ENCODE measurements around the gene DGUOK.

The DGUOK gene

GRCh38 chr2:73896362-73897239 lies 30.1 kb upstream of the DGUOK start:
- H3K27me3 ChIP-seq (ENCODE audit: control insufficient read depth in 3 of 3, insufficient read depth in 3 of 3, low read depth in 1 of 3, low read length in 3 of 3): peaks cover 0 to 18% (median 0%) of the 10 kb centered on the region in 3 experiments
- H3K4ac ChIP-seq (ENCODE audit: low read length): no peak overlapping the region
- no peak overlapping the region for H3K27ac ChIP-seq (replicated peaks; ENCODE audit: low read length)
- no peak overlapping the region for H3K14ac ChIP-seq (ENCODE audit: low read length)
- no peak overlapping the region for H2BK120ac ChIP-seq (ENCODE audit: low read depth, low read length)
- H3K18ac ChIP-seq (ENCODE audit: low read length): no peak overlapping the region
- H2AK5ac ChIP-seq (ENCODE audit: low read depth, low read length): no peak overlapping the region
- DNase-seq (ENCODE audit: low spot score): no peak
- H4K8ac ChIP-seq (ENCODE audit: low read depth, low read length): no peak overlapping the region
- no peak overlapping the region for H4K91ac ChIP-seq (ENCODE audit: low read depth, low read length, poor library complexity)
- peak overlapping the region; percentile 86 for H2AFZ ChIP-seq (ENCODE audit: low read length)
- no peaks in the 10 kb centered on the region for H3K36me3 ChIP-seq (replicated peaks in 1 of 2; ENCODE audit: control insufficient read depth in 2 of 2, insufficient read depth in 2 of 2, low read length in 2 of 2)
- H3K23ac ChIP-seq (ENCODE audit: low read depth, low read length, poor library complexity): no peak overlapping the region
- H3K4me3 ChIP-seq (ENCODE audit: low read length in 2 of 2): no peak overlapping the region
- H3K9ac ChIP-seq (ENCODE audit: low read depth, low read length, poor library complexity): no peak overlapping the region
- H2BK15ac ChIP-seq (ENCODE audit: low read length): no peak overlapping the region
- no peak overlapping the region for H3K4me2 ChIP-seq (ENCODE audit: insufficient read depth, low read length, poor library complexity, severe bottlenecking)
- H3K4me1 ChIP-seq (ENCODE audit: control insufficient read depth in 2 of 2, insufficient read depth in 1 of 2, low read depth in 1 of 2, low read length in 2 of 2): peaks cover 2 to 13% of the 10 kb centered on the region in 2 donors
- H2BK5ac ChIP-seq (ENCODE audit: low read length): no peak overlapping the region
- no peaks in the 10 kb centered on the region for H3K9me3 ChIP-seq (replicated peaks in 1 of 2; ENCODE audit: control insufficient read depth in 2 of 2, insufficient read depth in 1 of 2, low read depth in 1 of 2, low read length in 2 of 2)
- no peak overlapping the region for H2BK12ac ChIP-seq (ENCODE audit: low read length)
- WGBS, 2 donors (ENCODE audit: extremely low coverage in 2 of 2, insufficient read length in 2 of 2, insufficient replicate concordance in 1 of 2): no CpG with 5 or more reads among the region's 15 CpGs
- no peaks in the 10 kb centered on the region for H3K79me1 ChIP-seq (ENCODE audit: low read depth, low read length)

DNA sequence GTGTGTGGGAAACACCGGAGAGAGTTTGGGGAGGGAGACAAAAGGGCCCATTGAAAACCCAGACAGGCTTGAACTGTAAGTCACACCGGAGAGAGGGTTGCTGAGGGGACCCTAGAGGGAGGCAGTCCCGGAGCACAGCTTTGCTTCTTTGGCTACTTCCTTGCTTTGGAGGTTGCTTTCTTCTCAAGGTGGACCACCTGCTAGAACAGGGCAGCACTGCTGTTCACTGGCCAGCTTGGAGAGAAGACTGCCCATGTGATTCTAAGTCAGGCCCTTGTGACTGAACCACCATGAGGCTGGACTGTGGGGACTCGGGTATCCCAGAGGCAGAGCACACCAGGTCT lies 29.5 kb upstream of the DGUOK start:
- Histone ChIP-seq H3K4me1 (ENCODE audit: control insufficient read depth in 2 of 2, insufficient read depth in 1 of 2, low read depth in 1 of 2, low read length in 2 of 2) (peaks cover 2 to 13% of the 10 kb centered on the region in 2 donors), H3K18ac (ENCODE audit: low read length) (no peak overlapping the region), H2BK120ac (ENCODE audit: low read depth, low read length) (no peak overlapping the region), H3K4ac (ENCODE audit: low read length) (no peak overlapping the region), H3K4me2 (ENCODE audit: insufficient read depth, low read length, poor library complexity, severe bottlenecking) (no peak overlapping the region), H2AFZ (ENCODE audit: low read length) (peak overlapping the region; percentile 86), H4K8ac (ENCODE audit: low read depth, low read length) (no peak overlapping the region), H2BK12ac (ENCODE audit: low read length) (no peak overlapping the region), H4K91ac (ENCODE audit: low read depth, low read length, poor library complexity) (no peak overlapping the region), H3K36me3 (replicated peaks in 1 of 2; ENCODE audit: control insufficient read depth in 2 of 2, insufficient read depth in 2 of 2, low read length in 2 of 2) (no peaks in the 10 kb centered on the region), H3K14ac (ENCODE audit: low read length) (no peak overlapping the region), H3K9me3 (replicated peaks in 1 of 2; ENCODE audit: control insufficient read depth in 2 of 2, insufficient read depth in 1 of 2, low read depth in 1 of 2, low read length in 2 of 2) (no peaks in the 10 kb centered on the region), H2BK5ac (ENCODE audit: low read length) (no peak overlapping the region), H2AK5ac (ENCODE audit: low read depth, low read length) (no peak overlapping the region), H3K23ac (ENCODE audit: low read depth, low read length, poor library complexity) (no peak overlapping the region), H3K27ac (replicated peaks; ENCODE audit: low read length) (no peak overlapping the region), H3K4me3 (ENCODE audit: low read length in 2 of 2) (no peak overlapping the region), H3K9ac (ENCODE audit: low read depth, low read length, poor library complexity) (no peak overlapping the region), H2BK15ac (ENCODE audit: low read length) (no peak overlapping the region), H3K79me1 (ENCODE audit: low read depth, low read length) (no peaks in the 10 kb centered on the region), H3K27me3 (ENCODE audit: control insufficient read depth in 3 of 3, insufficient read depth in 3 of 3, low read depth in 1 of 3, low read length in 3 of 3) (peaks cover 0 to 16% (median 0%) of the 10 kb centered on the region in 3 experiments)
- DNase-seq (ENCODE audit: low spot score): no peak
- WGBS, 2 donors (ENCODE audit: extremely low coverage in 2 of 2, insufficient read length in 2 of 2, insufficient replicate concordance in 1 of 2): no CpG with 5 or more reads among the region's 4 CpGs

DNA sequence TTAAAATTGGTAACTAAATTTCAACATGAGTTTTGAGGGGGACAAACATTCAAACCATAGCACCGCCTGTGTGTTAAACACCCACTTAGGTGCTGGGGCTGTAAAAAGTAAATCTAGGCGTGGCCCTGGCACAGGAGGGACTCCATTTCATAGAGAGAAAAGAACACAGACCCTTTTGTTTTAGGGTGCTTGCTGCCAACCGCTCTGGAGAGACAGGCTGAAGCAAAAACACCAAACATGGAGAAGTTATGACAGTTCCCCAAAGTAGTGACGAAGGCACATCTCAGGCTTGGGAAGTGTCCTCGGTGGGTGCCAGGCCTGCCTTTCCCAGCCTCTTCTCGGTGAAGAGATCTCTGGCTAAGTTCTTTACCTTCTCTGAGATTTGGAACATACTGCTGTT lies 28.7 kb upstream of the DGUOK start:
- no peak overlapping the region for H3K4me2 ChIP-seq (ENCODE audit: insufficient read depth, low read length, poor library complexity, severe bottlenecking)
- no peak overlapping the region for H3K14ac ChIP-seq (ENCODE audit: low read length)
- no peak overlapping the region for H2BK12ac ChIP-seq (ENCODE audit: low read length)
- H3K4me1 ChIP-seq (ENCODE audit: control insufficient read depth in 2 of 2, insufficient read depth in 1 of 2, low read depth in 1 of 2, low read length in 2 of 2): peaks cover 2 to 13% of the 10 kb centered on the region in 2 donors
- no peak for DNase-seq (ENCODE audit: low spot score)
- H3K79me1 ChIP-seq (ENCODE audit: low read depth, low read length): no peaks in the 10 kb centered on the region
- H3K27ac ChIP-seq (replicated peaks; ENCODE audit: low read length): no peak overlapping the region
- no peak overlapping the region for H3K4ac ChIP-seq (ENCODE audit: low read length)
- no peak overlapping the region for H2AFZ ChIP-seq (ENCODE audit: low read length)
- no CpG with 5 or more reads among the region's 6 CpGs for WGBS, 2 donors (ENCODE audit: extremely low coverage in 2 of 2, insufficient read length in 2 of 2, insufficient replicate concordance in 1 of 2)
- no peaks in the 10 kb centered on the region for H3K9me3 ChIP-seq (replicated peaks in 1 of 2; ENCODE audit: control insufficient read depth in 2 of 2, insufficient read depth in 1 of 2, low read depth in 1 of 2, low read length in 2 of 2)
- H2BK5ac ChIP-seq (ENCODE audit: low read length): no peak overlapping the region
- no peak overlapping the region for H4K8ac ChIP-seq (ENCODE audit: low read depth, low read length)
- no peak overlapping the region for H3K23ac ChIP-seq (ENCODE audit: low read depth, low read length, poor library complexity)
- no peak overlapping the region for H3K9ac ChIP-seq (ENCODE audit: low read depth, low read length, poor library complexity)
- no peaks in the 10 kb centered on the region for H3K36me3 ChIP-seq (replicated peaks in 1 of 2; ENCODE audit: control insufficient read depth in 2 of 2, insufficient read depth in 2 of 2, low read length in 2 of 2)
- H2BK15ac ChIP-seq (ENCODE audit: low read length): no peak overlapping the region
- peaks cover 0 to 11% (median 0%) of the 10 kb centered on the region in 3 experiments for H3K27me3 ChIP-seq (ENCODE audit: control insufficient read depth in 3 of 3, insufficient read depth in 3 of 3, low read depth in 1 of 3, low read length in 3 of 3)
- no peak overlapping the region for H4K91ac ChIP-seq (ENCODE audit: low read depth, low read length, poor library complexity)
- no peak overlapping the region for H3K18ac ChIP-seq (ENCODE audit: low read length)
- H3K4me3 ChIP-seq (ENCODE audit: low read length in 2 of 2): no peak overlapping the region
- H2AK5ac ChIP-seq (ENCODE audit: low read depth, low read length): no peak overlapping the region
- no peak overlapping the region for H2BK120ac ChIP-seq (ENCODE audit: low read depth, low read length)

DNA sequence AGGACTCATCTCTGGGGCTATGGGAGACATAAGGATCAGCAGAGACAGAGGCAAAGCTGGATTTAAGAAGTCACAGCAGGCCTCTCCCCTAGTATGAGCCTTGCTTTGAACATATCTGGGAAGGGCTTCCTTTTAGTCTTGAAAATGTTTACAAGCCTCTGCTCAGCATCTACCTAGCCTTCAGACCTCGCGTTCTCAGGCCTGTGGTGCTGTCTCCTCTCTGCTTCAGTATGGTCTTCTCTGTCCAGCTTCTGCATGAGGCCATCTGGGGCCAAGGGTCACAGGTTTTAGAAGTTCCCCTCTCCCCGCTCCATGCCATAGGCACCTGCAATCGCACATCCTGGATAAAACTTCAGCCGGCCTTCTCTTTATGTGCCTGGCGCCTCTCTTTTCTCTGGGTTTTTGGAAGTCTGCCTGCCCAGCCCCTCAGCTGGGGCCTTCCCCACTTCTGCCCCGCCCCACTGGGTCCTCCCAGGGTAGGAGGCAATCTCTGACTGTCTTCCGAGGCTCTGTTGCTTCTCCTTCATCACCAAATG lies 26.8 kb upstream of the DGUOK start:
- Histone ChIP-seq H2AFZ (ENCODE audit: low read length) (no peak overlapping the region), H3K9ac (ENCODE audit: low read depth, low read length, poor library complexity) (no peak overlapping the region), H3K4ac (ENCODE audit: low read length) (no peak overlapping the region), H4K91ac (ENCODE audit: low read depth, low read length, poor library complexity) (no peak overlapping the region), H3K9me3 (replicated peaks in 1 of 2; ENCODE audit: control insufficient read depth in 2 of 2, insufficient read depth in 1 of 2, low read depth in 1 of 2, low read length in 2 of 2) (no peaks in the 10 kb centered on the region), H3K36me3 (replicated peaks in 1 of 2; ENCODE audit: control insufficient read depth in 2 of 2, insufficient read depth in 2 of 2, low read length in 2 of 2) (no peaks in the 10 kb centered on the region), H3K4me2 (ENCODE audit: insufficient read depth, low read length, poor library complexity, severe bottlenecking) (no peak overlapping the region), H3K79me1 (ENCODE audit: low read depth, low read length) (no peaks in the 10 kb centered on the region), H2BK120ac (ENCODE audit: low read depth, low read length) (no peak overlapping the region), H2AK5ac (ENCODE audit: low read depth, low read length) (no peak overlapping the region), H2BK15ac (ENCODE audit: low read length) (no peak overlapping the region), H3K4me3 (ENCODE audit: low read length in 2 of 2) (no peak overlapping the region), H3K27ac (replicated peaks; ENCODE audit: low read length) (no peak overlapping the region), H2BK5ac (ENCODE audit: low read length) (peak overlapping the region; percentile 14), H3K4me1 (ENCODE audit: control insufficient read depth in 2 of 2, insufficient read depth in 1 of 2, low read depth in 1 of 2, low read length in 2 of 2) (peaks cover 2 to 13% of the 10 kb centered on the region in 2 donors), H3K14ac (ENCODE audit: low read length) (no peak overlapping the region), H3K27me3 (ENCODE audit: control insufficient read depth in 3 of 3, insufficient read depth in 3 of 3, low read depth in 1 of 3, low read length in 3 of 3) (peaks cover 0 to 3% (median 0%) of the 10 kb centered on the region in 3 experiments), H4K8ac (ENCODE audit: low read depth, low read length) (no peak overlapping the region), H3K23ac (ENCODE audit: low read depth, low read length, poor library complexity) (no peak overlapping the region), H3K18ac (ENCODE audit: low read length) (no peak overlapping the region), H2BK12ac (ENCODE audit: low read length) (no peak overlapping the region)
- WGBS, 2 donors (ENCODE audit: extremely low coverage in 2 of 2, insufficient read length in 2 of 2, insufficient replicate concordance in 1 of 2): no CpG with 5 or more reads among the region's 8 CpGs
- no peak for DNase-seq (ENCODE audit: low spot score)
